SK-N-MC (cell line): ENCODE results near the gene AKR1E2.
"Not testable (repeated sequence)": the region's sequence is repeated elsewhere in the genome, so short reads cannot be mapped to it uniquely, and the experiment has no call there.

Source experiments
- DNase-seq: peaks from one replicate; pipeline ENCODE4 v3.0.0-alpha.2; 2011; ENCODE audit warnings: low read depth, low spot score
- H3K27ac ChIP-seq: fragments of 200-600 bp; sonication (generic); 2 replicates; pipeline ENCODE4 v1.5.1; 2016; ENCODE audit warnings: mixed run types
- H3K36me3 ChIP-seq: fragments of 200-600 bp; sonication (generic); 2 replicates; pipeline ENCODE4 v1.6.1; 2017; ENCODE audit warnings: antibody characterized with exemption, low read length, mixed read lengths; ENCODE audit not compliant: insufficient read depth
- H3K4me3 ChIP-seq: fragments of 200-600 bp; sonication (generic); 2 replicates; pipeline ENCODE4 v1.5.1; 2016
- H3K9ac ChIP-seq: fragments of 200-600 bp; sonication (generic); 2 replicates; pipeline ENCODE4 v1.8.0; 2017; ENCODE audit warnings: mixed run types, mixed read lengths; ENCODE audit not compliant: insufficient read length
- H3K9me3 ChIP-seq: fragments of 200-600 bp; sonication (generic); 2 replicates; pipeline ENCODE4 v1.6.1; 2017; ENCODE audit warnings: low read depth, mild to moderate bottlenecking, antibody characterized with exemption, low read length, moderate library complexity, mixed read lengths
- EZH2 ChIP-seq: fragments of 200-600 bp; sonication (generic); IDR thresholded peaks from one replicate; pipeline ENCODE4 v1.6.1; 2017; ENCODE audit warnings: antibody characterized with exemption
- FOXP2 ChIP-seq: optimal IDR thresholded peaks from 2 replicates; pipeline ENCODE3; 2011; ENCODE audit warnings: mild to moderate bottlenecking, moderate library complexity; ENCODE audit not compliant: insufficient read depth; ENCODE audit errors: extremely low read length, control extremely low read depth
- POLR2AphosphoS5 ChIP-seq: IDR thresholded peaks from 2 replicates; pipeline ENCODE4 v1.6.1; 2012; ENCODE audit warnings: mild to moderate bottlenecking, low read depth, low read length, borderline replicate concordance

Gene AKR1E2

GRCh38 chr10:4807761-4808507, 18.1 kb upstream of the AKR1E2 start:
- H3K9ac ChIP-seq, result no peak overlapping the region
- H3K36me3 ChIP-seq, result no peaks in the 10 kb centered on the region
- H3K9me3 ChIP-seq, result no peaks in the 10 kb centered on the region
- TF ChIP-seq POLR2AphosphoS5 (no peak), EZH2 (no peak), FOXP2 (no peak)
- peak overlapping the region; percentile 18; the same call in 1 of the 2 replicates for H3K4me3 ChIP-seq
- 0 out of 2 replicates have a peak overlapping the region, but pooled peaks have one; percentile 13 for H3K27ac ChIP-seq
- no peak for DNase-seq

- no peak for DNase-seq
- H3K27ac ChIP-seq, result no peak overlapping the region
Measured at GRCh38 chr10:4809156-4809555, 16.9 kb upstream of the AKR1E2 start.

GRCh38 chr10:4810092-4810491, 15.9 kb upstream of the AKR1E2 start:
- Histone ChIP-seq H3K9me3 (no peaks in the 10 kb centered on the region), H3K27ac (no peak overlapping the region), H3K9ac (no peak overlapping the region), H3K4me3 (no peak overlapping the region), H3K36me3 (no peaks in the 10 kb centered on the region)
- TF ChIP-seq FOXP2, result no peak
- TF ChIP-seq POLR2AphosphoS5, result no peak
- no peak for TF ChIP-seq EZH2
- no peak for DNase-seq

More at GRCh38 chr10:4809156-4809555, 16.9 kb upstream of the AKR1E2 start:
- Histone ChIP-seq H3K4me3 (no peak overlapping the region), H3K9ac (no peak overlapping the region), H3K36me3 (no peaks in the 10 kb centered on the region), H3K9me3 (no peaks in the 10 kb centered on the region)
- TF ChIP-seq EZH2 (no peak), FOXP2 (no peak), POLR2AphosphoS5 (no peak)

DNA sequence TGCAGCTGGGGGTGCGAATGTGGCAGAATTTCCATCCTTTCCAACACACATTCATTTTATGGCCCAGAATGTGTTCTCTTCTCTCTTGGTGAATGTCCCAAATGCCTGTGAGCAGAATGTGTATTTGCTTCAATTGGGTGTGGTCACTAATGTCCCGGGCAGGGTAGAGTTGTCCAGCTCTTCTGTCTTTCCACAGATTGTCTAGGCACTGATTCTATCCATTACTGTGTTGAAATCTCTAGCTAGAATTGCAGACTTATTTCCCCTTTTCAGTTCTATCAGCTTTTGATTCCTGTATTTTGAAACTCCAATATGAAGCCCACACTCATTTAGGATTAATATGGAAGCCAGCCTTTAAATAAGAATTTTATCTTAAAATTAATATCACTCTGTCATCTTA, 14.0 kb upstream of the AKR1E2 start:
- no peak for TF ChIP-seq POLR2AphosphoS5
- TF ChIP-seq EZH2, result no peak
- TF ChIP-seq FOXP2, result no peak
- Histone ChIP-seq H3K27ac (no peak overlapping the region), H3K4me3 (no peak overlapping the region), H3K9ac (no peak overlapping the region), H3K9me3 (no peaks in the 10 kb centered on the region), H3K36me3 (no peaks in the 10 kb centered on the region)
- no peak for DNase-seq

DNA sequence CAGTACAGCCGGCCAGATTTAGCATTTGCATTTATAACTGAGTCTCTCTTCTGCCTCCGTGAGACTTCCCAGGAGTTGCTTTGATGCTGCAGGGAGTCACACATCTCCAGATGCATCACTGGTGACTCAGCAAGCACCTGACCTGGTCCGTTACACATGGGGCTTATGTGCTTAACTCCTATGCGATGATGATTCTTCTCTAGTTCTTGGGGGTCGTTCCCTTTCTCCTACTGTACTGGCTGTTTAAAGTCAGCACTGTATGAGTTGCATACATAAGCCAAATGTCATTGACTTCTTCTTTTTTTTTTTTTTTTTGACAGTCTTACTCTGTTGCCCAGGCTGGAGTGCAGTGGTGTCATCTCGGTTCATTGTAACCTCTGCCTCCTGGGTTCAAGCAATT, 13.0 kb upstream of the AKR1E2 start:
- Histone ChIP-seq H3K27ac (no peak overlapping the region), H3K4me3 (no peak overlapping the region), H3K36me3 (no peaks in the 10 kb centered on the region), H3K9me3 (no peaks in the 10 kb centered on the region), H3K9ac (no peak overlapping the region)
- no peak for DNase-seq
- TF ChIP-seq POLR2AphosphoS5 (no peak), EZH2 (no peak), FOXP2 (no peak)

- no peak for DNase-seq
- Histone ChIP-seq H3K27ac (no peak overlapping the region), H3K4me3 (no peak overlapping the region), H3K36me3 (no peaks in the 10 kb centered on the region), H3K9me3 (no peaks in the 10 kb centered on the region), H3K9ac (no peak overlapping the region)
- TF ChIP-seq FOXP2, result no peak
- no peak for TF ChIP-seq EZH2
- TF ChIP-seq POLR2AphosphoS5, result no peak
Measured at GRCh38 chr10:4813496-4813895, 12.5 kb upstream of the AKR1E2 start.

- DNase-seq, H3K36me3 ChIP-seq, H3K9me3 ChIP-seq, H3K27ac ChIP-seq, H3K9ac ChIP-seq, H3K4me3 ChIP-seq: not testable (repeated sequence)
Measured at GRCh38 chr10:4815646-4816180, 10.3 kb upstream of the AKR1E2 start.

GRCh38 chr10:4816966-4817365, 9.0 kb upstream of the AKR1E2 start:
- Histone ChIP-seq H3K9ac (no peak overlapping the region), H3K4me3 (no peak overlapping the region), H3K9me3 (no peaks in the 10 kb centered on the region), H3K36me3 (no peaks in the 10 kb centered on the region), H3K27ac (no peak overlapping the region)
- DNase-seq, result no peak
- no peak for TF ChIP-seq EZH2
- no peak for TF ChIP-seq FOXP2
- no peak for TF ChIP-seq POLR2AphosphoS5

DNA sequence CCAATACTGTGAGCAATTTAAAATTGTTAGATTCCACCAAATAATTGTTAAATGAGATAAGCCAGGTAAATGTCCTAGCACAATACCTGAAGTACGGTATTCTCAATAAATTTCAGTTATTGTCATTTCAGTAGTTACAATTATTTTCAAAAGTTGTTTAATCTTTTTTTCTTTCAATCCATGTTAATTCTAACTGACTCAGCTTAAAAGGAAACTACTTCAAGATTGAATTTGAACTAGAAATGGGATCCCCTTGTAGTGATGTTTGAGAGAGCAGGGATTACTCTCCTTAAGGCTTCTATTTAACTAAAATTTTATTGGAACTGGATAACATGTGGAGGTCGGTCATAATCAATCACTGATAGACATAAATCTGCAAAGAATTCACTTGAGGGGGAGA, 6.9 kb upstream of the AKR1E2 start:
- no peak for DNase-seq
- no peak overlapping the region for H3K4me3 ChIP-seq
- TF ChIP-seq EZH2 (no peak), FOXP2 (no peak), POLR2AphosphoS5 (no peak)

More for the DNA sequence above, 6.9 kb upstream of the AKR1E2 start:
- Histone ChIP-seq H3K36me3 (no peaks in the 10 kb centered on the region), H3K27ac (no peak overlapping the region), H3K9me3 (no peaks in the 10 kb centered on the region), H3K9ac (no peak overlapping the region)
